Right lobe of liver (tissue), 4 donors: ENCODE results near the gene EDRF1.

Source experiments
- POLR2A ChIP-seq: fragments of 450-650 bp; IDR thresholded peaks from one replicate; pipeline ENCODE4 v1.6.1; 2017; ENCODE audit warnings: antibody characterized with exemption, mild to moderate bottlenecking
- TF ChIP-seq, protein P1 (sequence below), 4 donors: fragments of 200-600 bp in 3 of 4; fragments of 450-650 bp in 1 of 4; IDR thresholded peaks; one replicate each; pipeline versions ENCODE4 v1.5.1 to v1.8.0; 2016 to 2022; ENCODE audit warnings: antibody characterized with exemption in 4 of 4, mild to moderate bottlenecking in 2 of 4
- donor health status: DM: no; HTN: no; CAD: no.
- donor health status: DM: no; HTN: no; CAD: no.
- donor health status: DM: no; HTN: yes; CAD: no.

GRCh38 chr10:125773687-125774543 is 54.4 kb downstream of the EDRF1 start:
- TF ChIP-seq, protein P1, sequence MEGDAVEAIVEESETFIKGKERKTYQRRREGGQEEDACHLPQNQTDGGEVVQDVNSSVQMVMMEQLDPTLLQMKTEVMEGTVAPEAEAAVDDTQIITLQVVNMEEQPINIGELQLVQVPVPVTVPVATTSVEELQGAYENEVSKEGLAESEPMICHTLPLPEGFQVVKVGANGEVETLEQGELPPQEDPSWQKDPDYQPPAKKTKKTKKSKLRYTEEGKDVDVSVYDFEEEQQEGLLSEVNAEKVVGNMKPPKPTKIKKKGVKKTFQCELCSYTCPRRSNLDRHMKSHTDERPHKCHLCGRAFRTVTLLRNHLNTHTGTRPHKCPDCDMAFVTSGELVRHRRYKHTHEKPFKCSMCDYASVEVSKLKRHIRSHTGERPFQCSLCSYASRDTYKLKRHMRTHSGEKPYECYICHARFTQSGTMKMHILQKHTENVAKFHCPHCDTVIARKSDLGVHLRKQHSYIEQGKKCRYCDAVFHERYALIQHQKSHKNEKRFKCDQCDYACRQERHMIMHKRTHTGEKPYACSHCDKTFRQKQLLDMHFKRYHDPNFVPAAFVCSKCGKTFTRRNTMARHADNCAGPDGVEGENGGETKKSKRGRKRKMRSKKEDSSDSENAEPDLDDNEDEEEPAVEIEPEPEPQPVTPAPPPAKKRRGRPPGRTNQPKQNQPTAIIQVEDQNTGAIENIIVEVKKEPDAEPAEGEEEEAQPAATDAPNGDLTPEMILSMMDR (IDR thresholded peaks at IDR 0.05): no peak
- TF ChIP-seq POLR2A: no peak
